Psoas muscle (tissue), 8 donors: ENCODE results near the gene EFHD2. TPM values are rescaled to one million over a fixed set of nuclear protein-coding genes. Genes with fewer than 3 reads are reported as not detected.
"Not testable (repeated sequence)": the region's sequence is repeated elsewhere in the genome, so short reads cannot be mapped to it uniquely, and the experiment has no call there.

Experiments
- ATAC-seq, 4 donors: fragments of 200-7000 bp; cut with Tn5 transposase; one replicate each; pipeline ENCODE4 v1.9.1; 2020; ENCODE audit warnings: moderate library complexity in 3 of 4, mild to moderate bottlenecking in 2 of 4
- DNase-seq, 2 donors: peaks; one replicate each; pipeline ENCODE4 v3.0.0-alpha.2; 2020
- H3K27ac ChIP-seq: fragments of 200-600 bp; one replicate; pipeline ENCODE4 v1.8.0; 2022
- H3K27me3 ChIP-seq, 3 donors: fragments of 200-600 bp in 1 of 3; one replicate each; pipeline versions ENCODE4 v1.6.1 to v1.8.0; 2013 to 2022; ENCODE audit warnings: low read length in 2 of 3, mild to moderate bottlenecking in 2 of 3, moderate library complexity in 1 of 3; ENCODE audit not compliant: insufficient read depth in 3 of 3
- H3K36me3 ChIP-seq, 2 donors: fragments of 200-600 bp in 1 of 2; one replicate each; pipeline versions ENCODE4 v1.6.1 to v1.8.0; 2013 to 2022; ENCODE audit warnings: low read depth in 1 of 2, mild to moderate bottlenecking in 1 of 2, moderate library complexity in 1 of 2; ENCODE audit not compliant: insufficient read depth in 1 of 2
- H3K4me1 ChIP-seq: fragments of 200-600 bp; one replicate; pipeline ENCODE4 v1.8.0; 2022
- H3K4me3 ChIP-seq: fragments of 200-600 bp; one replicate; pipeline ENCODE4 v1.8.0; 2022; ENCODE audit warnings: mild to moderate bottlenecking
- H3K9me3 ChIP-seq: fragments of 200-600 bp; one replicate; pipeline ENCODE4 v1.8.0; 2022
- WGBS, 3 donors: extraction: QIAGEN DNeasy Blood & Tissue Kit; methylation state at CpG; one replicate each; pipeline versions ENCODE4 v1.1.6 to v1.1.7; 2013; 5-methylcytosine and 5-hydroxymethylcytosine counted together
- intact Hi-C, 2 donors: fragments of 100-400 bp; cut with DNase I; formaldehyde crosslinking; loops; one replicate each; pipeline versions ENCODE4 v1.11.0 to v1.14.2; 2022
- polyA plus RNA-seq, 3 donors: library from polyadenylated mRNA; stranded (reverse); fragments of 200-250 nt; gene quantifications; one replicate each; pipeline ENCODE4 v1.2.3, GENCODE V29; 2013
- total RNA-seq, 4 donors: library from RNA; stranded (reverse); fragmentation: NEBNext Ultra II Directional in 2 of 4; extraction: Animal tissue kit (Norgen Biotek cat#: 25700) in 2 of 4; gene quantifications; one replicate each; pipeline versions ENCODE4 v1.2.1 to v1.2.4, GENCODE V29; 2021 to 2023
- TF ChIP-seq, protein P1 (sequence below): fragments of 200-600 bp; IDR thresholded peaks from one replicate; pipeline ENCODE4 v1.8.0; 2022; ENCODE audit warnings: antibody characterized with exemption
- donor health status: healthy with polysubstance abuse.
- donor health status: DM: no; HTN: no; CAD: no; lungs with moderate emphysema.
- donor health status: Bipolar disorder and iron deficiency.
- donor health status: healthy.
- donor health status: DM: yes; HTN: yes; CAD: no.
- donor health status: DM: no; HTN: no; CAD: no.
- donor health status: DM: no; HTN: no; CAD: no.
- donor health status: DM: yes; HTN: yes; CAD: no.

The EFHD2 gene
- total and polyA plus RNA-seq, 7 donors = 2.3 to 6.9 (median 5.4) TPM

DNA sequence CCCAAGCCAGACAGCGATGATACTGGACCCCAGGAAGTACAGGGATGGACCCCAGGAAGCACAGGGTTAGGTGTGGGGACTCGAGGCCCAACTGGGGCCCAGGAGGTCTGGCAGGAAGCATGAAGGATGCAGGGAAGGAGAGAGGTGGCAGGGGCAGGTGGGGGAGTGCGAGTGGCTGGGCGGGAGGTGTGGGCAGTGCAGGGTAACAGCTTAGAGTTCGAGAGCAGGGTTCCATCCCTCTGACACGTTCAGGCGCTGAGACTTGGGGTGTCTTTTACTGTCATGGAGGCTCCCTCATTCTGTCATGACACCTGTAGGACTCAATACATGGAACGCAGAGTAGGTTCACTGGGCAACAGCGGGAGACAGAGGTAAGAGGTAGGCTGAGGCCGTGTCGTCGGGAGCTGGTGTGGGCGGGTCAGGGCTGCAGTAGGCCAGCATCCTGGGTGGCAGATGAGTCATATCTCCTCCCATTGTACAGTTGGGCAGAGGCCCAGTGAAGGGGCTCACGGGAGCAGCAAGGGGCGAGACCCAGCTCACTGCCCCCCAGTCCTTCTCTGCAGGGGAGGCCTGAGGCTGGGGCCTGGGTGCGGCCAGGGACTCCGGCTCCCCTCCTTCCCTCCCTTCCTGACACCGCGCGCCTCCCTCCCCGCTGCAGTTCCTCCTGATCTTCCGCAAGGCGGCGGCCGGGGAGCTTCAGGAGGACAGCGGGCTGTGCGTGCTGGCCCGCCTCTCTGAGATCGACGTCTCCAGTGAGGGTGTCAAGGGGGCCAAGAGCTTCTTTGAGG, 17.0 kb downstream of the EFHD2 start:
- no peak overlapping the region for H3K27ac ChIP-seq
- no peaks in the 10 kb centered on the region for H3K4me1 ChIP-seq
- peak in 1 of 2 donors; percentile 57 for DNase-seq
- no peaks in the 10 kb centered on the region for H3K9me3 ChIP-seq
- no peak overlapping the region for H3K4me3 ChIP-seq
- intact Hi-C loops = no loop called here
- peak in 1 of 4 donors; percentile 18 for ATAC-seq
- peaks cover 0 to 1% (median 0%) of the 10 kb centered on the region in 3 donors for H3K27me3 ChIP-seq
- WGBS, 3 donors = 73 to 85% (median 82%) methylated on average over 28 to 30 of the region's 30 CpGs
- TF ChIP-seq, protein P1, sequence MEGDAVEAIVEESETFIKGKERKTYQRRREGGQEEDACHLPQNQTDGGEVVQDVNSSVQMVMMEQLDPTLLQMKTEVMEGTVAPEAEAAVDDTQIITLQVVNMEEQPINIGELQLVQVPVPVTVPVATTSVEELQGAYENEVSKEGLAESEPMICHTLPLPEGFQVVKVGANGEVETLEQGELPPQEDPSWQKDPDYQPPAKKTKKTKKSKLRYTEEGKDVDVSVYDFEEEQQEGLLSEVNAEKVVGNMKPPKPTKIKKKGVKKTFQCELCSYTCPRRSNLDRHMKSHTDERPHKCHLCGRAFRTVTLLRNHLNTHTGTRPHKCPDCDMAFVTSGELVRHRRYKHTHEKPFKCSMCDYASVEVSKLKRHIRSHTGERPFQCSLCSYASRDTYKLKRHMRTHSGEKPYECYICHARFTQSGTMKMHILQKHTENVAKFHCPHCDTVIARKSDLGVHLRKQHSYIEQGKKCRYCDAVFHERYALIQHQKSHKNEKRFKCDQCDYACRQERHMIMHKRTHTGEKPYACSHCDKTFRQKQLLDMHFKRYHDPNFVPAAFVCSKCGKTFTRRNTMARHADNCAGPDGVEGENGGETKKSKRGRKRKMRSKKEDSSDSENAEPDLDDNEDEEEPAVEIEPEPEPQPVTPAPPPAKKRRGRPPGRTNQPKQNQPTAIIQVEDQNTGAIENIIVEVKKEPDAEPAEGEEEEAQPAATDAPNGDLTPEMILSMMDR = no peak
- no peaks in the 10 kb centered on the region for H3K36me3 ChIP-seq

DNA sequence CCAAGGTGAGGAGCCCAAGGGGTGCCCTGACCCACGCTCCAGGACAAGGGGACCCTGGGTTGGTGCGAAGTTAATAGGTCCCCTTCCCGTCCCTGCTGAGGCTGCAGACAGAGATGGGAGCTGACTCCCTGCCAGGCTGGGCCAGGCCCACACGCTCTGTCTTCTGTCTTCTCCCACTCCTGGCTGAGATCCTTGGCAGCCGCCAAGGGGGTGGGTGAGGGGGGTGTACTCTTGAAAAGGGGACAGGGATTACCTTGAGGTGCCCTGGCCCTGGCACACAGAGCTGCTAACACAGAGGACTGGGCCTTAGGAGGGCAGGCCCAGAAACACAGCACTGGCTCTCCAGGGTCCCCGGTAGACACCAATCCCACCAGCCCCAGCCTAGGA, 17.6 kb downstream of the EFHD2 start:
- Histone ChIP-seq H3K4me3 (no peak overlapping the region), H3K4me1 (no peaks in the 10 kb centered on the region), H3K27ac (no peak overlapping the region), H3K36me3 (no peaks in the 10 kb centered on the region), H3K9me3 (no peaks in the 10 kb centered on the region), H3K27me3 (no peaks in the 10 kb centered on the region)
- WGBS, 3 donors = 86 to 94% (median 88%) methylated on average over 6 of the region's 6 CpGs
- intact Hi-C loops = no loop called here
- peak in 1 of 2 donors; percentile 37 for DNase-seq
- ATAC-seq = no peak
- TF ChIP-seq, protein P1 = no peak

DNA sequence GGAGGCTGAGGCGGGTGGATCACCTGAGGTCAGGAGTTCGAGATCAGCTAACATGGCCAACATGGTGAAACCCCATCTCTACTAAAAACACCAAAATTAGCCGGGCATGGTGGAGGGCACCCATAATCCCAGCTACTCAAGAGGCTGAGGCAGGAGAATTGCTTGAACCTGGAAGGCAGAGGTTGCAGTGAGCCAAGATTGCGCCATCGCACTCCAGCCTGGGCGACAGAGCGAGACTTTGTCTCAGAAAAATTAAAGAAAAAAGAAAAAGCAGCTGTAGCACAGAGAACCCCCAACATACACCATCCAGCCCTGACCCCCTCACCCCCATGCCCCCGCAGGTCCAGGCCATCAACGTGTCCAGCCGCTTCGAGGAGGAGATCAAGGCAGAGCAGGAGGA, 18.6 kb downstream of the EFHD2 start:
- not testable (repeated sequence) for ATAC-seq, H3K9me3 ChIP-seq, H3K36me3 ChIP-seq, H3K4me1 ChIP-seq, H3K27me3 ChIP-seq, H3K27ac ChIP-seq, H3K4me3 ChIP-seq, DNase-seq
- intact Hi-C loops = loop anchor here in 1 of 2 donors (2.0 kb wide), 1 partner anchor 103 kb away; no protein-coding TSS in a partner anchor
- 92 to 95% (median 93%) methylated on average over 7 to 11 of the region's 11 CpGs for whole genome bisulfite sequencing, 3 donors

DNA sequence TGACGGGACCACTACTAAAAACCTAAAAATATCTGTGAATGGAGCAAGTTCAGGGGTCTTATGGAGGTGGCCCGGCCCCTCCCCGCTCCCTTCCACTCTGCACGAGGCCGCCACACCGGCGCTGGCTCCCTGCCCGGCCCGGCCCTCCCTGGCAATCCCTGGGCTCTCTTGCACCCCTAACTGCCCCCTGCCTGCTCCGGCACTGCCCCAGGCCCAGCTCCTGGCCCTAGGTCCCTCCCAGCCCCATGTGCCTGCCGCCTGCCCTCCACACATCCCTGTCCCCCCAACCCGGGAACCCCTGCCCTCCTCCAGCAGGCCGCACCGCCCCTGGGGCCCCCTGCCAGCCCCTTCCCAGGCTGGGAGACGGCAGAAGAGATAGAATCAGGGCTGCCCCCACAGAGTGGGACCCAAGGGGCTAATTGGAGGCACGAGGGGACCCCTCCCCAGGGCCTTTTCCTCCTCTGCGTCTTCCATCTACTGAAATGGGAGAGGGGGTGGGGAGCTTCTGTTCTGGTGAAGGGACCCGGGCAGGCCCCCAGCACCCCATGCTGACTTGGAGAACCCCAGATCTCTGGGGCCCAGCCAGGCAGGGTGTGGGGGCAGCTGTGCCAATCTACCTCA, 19.2 kb downstream of the EFHD2 start:
- H3K27ac ChIP-seq = no peak overlapping the region
- intact Hi-C loops = loop anchor here in 1 of 2 donors (2.0 kb wide), 1 partner anchor 104 kb away; no protein-coding TSS in a partner anchor

More for the DNA sequence above, 19.2 kb downstream of the EFHD2 start:
- no peaks in the 10 kb centered on the region for H3K27me3 ChIP-seq
- no peaks in the 10 kb centered on the region for H3K36me3 ChIP-seq
- no peaks in the 10 kb centered on the region for H3K4me1 ChIP-seq
- TF ChIP-seq, protein P1 = no peak
- DNase-seq (no peak), ATAC-seq (no peak)
- no peaks in the 10 kb centered on the region for H3K9me3 ChIP-seq
- 86 to 94% (median 90%) methylated on average over 13 to 18 of the region's 18 CpGs for whole genome bisulfite sequencing, 3 donors
- no peak overlapping the region for H3K4me3 ChIP-seq
